KMS-11 (cell line): ENCODE results near the gene SF3B3.

Source experiments
- H2AFZ ChIP-seq: fragments of 200-600 bp; sonication (generic); 2 replicates; pipeline ENCODE4 v1.6.1; 2016; ENCODE audit warnings: antibody characterized with exemption, mixed run types, low read depth
- H3K27ac ChIP-seq: fragments of 200-600 bp; sonication (generic); 2 replicates; pipeline ENCODE4 v1.6.1; 2016; ENCODE audit warnings: mild to moderate bottlenecking, mixed run types
- H3K27me3 ChIP-seq: fragments of 200-600 bp; sonication (generic); 2 replicates; pipeline ENCODE4 v1.6.1; 2017; ENCODE audit warnings: mild to moderate bottlenecking, low read depth, mixed run types, moderate library complexity; ENCODE audit not compliant: insufficient read depth
- H3K36me3 ChIP-seq: fragments of 200-600 bp; sonication (generic); 2 replicates; pipeline ENCODE4 v1.6.1; 2017; ENCODE audit warnings: mild to moderate bottlenecking, mixed run types; ENCODE audit not compliant: insufficient read depth
- H3K4me1 ChIP-seq: fragments of 200-600 bp; sonication (generic); 2 replicates; pipeline ENCODE4 v1.6.1; 2016; ENCODE audit warnings: mild to moderate bottlenecking, low read depth, mixed run types; ENCODE audit not compliant: poor library complexity, severe bottlenecking
- H3K4me2 ChIP-seq: fragments of 200-600 bp; sonication (generic); 2 replicates; pipeline ENCODE4 v1.7.0; 2016; ENCODE audit warnings: mild to moderate bottlenecking, mixed run types
- H3K4me3 ChIP-seq: fragments of 200-600 bp; sonication (generic); IDR thresholded peaks from 2 replicates; pipeline ENCODE4 v1.6.1; 2017; ENCODE audit warnings: low read depth, low read length, mixed read lengths; ENCODE audit not compliant: insufficient read depth
- H3K79me2 ChIP-seq: fragments of 200-600 bp; sonication (generic); 2 replicates; pipeline ENCODE4 v1.6.1; 2016; ENCODE audit warnings: low read depth, mixed run types; ENCODE audit not compliant: insufficient read depth
- H3K9ac ChIP-seq: fragments of 200-600 bp; sonication (generic); 2 replicates; pipeline ENCODE4 v1.6.1; 2016; ENCODE audit warnings: mild to moderate bottlenecking, mixed run types
- H4K20me1 ChIP-seq: fragments of 200-600 bp; sonication (generic); 2 replicates; pipeline ENCODE4 v1.6.1; 2016; ENCODE audit warnings: mild to moderate bottlenecking, mixed run types; ENCODE audit not compliant: insufficient read depth
- TF ChIP-seq, protein P1 (sequence below): fragments of 200-600 bp; sonication (generic); conservative IDR thresholded peaks from 2 replicates; pipeline ENCODE4 v1.6.1; 2017; ENCODE audit warnings: low read depth, mild to moderate bottlenecking, antibody characterized with exemption, low read length, moderate library complexity, mixed read lengths

SF3B3 gene

DNA sequence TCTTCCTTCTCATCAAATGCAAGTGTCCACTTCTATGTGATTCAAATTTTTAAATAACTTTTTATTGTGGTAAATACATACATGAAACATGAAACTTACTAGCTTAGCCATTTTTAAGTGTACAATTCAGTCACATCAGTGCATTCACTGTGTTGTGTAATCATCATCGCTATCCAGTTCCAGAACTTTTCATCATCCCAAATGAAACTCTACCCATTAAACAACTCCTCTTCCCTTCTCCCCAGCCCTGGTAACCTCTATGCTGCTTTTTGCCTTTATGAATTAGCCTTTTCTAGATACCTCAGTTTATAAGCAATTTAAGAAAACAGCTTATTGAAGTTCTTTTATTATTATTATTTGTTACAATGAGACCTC, 81.7 kb downstream of the SF3B3 start:
- TF ChIP-seq, protein P1, sequence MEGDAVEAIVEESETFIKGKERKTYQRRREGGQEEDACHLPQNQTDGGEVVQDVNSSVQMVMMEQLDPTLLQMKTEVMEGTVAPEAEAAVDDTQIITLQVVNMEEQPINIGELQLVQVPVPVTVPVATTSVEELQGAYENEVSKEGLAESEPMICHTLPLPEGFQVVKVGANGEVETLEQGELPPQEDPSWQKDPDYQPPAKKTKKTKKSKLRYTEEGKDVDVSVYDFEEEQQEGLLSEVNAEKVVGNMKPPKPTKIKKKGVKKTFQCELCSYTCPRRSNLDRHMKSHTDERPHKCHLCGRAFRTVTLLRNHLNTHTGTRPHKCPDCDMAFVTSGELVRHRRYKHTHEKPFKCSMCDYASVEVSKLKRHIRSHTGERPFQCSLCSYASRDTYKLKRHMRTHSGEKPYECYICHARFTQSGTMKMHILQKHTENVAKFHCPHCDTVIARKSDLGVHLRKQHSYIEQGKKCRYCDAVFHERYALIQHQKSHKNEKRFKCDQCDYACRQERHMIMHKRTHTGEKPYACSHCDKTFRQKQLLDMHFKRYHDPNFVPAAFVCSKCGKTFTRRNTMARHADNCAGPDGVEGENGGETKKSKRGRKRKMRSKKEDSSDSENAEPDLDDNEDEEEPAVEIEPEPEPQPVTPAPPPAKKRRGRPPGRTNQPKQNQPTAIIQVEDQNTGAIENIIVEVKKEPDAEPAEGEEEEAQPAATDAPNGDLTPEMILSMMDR = no peak
- Histone ChIP-seq H3K27me3 (no peaks in the 10 kb centered on the region), H3K4me2 (no peak overlapping the region)

GRCh38 chr16:70608521-70608920, 84.9 kb downstream of the SF3B3 start:
- Histone ChIP-seq H3K4me2 (no peak overlapping the region), H3K79me2 (no peaks in the 10 kb centered on the region), H3K27ac (no peak overlapping the region), H3K36me3 (no peaks in the 10 kb centered on the region), H3K9ac (no peak overlapping the region), H3K4me1 (no peaks in the 10 kb centered on the region), H3K4me3 (no peak overlapping the region), H3K27me3 (no peaks in the 10 kb centered on the region), H4K20me1 (no peaks in the 10 kb centered on the region), H2AFZ (no peak overlapping the region)
- TF ChIP-seq, protein P1 = no peak

More for the DNA sequence above, 81.7 kb downstream of the SF3B3 start:
- no peaks in the 10 kb centered on the region for H4K20me1 ChIP-seq
- no peak overlapping the region for H3K27ac ChIP-seq
- H2AFZ ChIP-seq = no peak overlapping the region
- H3K4me3 ChIP-seq = no peak overlapping the region
- no peaks in the 10 kb centered on the region for H3K36me3 ChIP-seq
- no peaks in the 10 kb centered on the region for H3K79me2 ChIP-seq
- H3K9ac ChIP-seq = no peak overlapping the region
- H3K4me1 ChIP-seq = no peaks in the 10 kb centered on the region

- Histone ChIP-seq H3K4me1 (peaks cover 7% of the 10 kb centered on the region), H2AFZ (no peak overlapping the region), H3K9ac (no peak overlapping the region), H3K79me2 (no peaks in the 10 kb centered on the region), H3K4me3 (no peak overlapping the region), H3K4me2 (no peak overlapping the region), H4K20me1 (no peaks in the 10 kb centered on the region), H3K27ac (no peak overlapping the region), H3K36me3 (no peaks in the 10 kb centered on the region), H3K27me3 (no peaks in the 10 kb centered on the region)
- TF ChIP-seq, protein P1 = no peak
Observed at GRCh38 chr16:70610273-70611223, 86.9 kb downstream of the SF3B3 start.

DNA sequence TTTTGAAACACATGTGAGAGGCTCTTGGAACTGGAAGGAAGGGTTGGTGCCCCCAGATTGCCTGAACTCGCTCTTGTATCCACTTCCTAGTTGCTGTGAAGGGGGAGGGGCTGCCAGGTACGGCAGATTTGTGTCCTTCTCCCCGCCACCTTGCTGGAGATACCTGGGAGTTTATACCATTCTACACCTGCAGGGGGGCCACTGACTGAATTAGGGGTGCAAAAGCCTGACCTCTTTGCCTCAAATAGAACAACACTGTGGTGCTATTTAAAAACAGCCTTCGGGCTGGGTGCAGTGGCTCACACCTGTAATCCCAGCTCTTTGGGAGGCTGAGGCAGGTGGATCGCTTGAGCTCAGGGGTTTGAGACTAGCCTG, 87.6 kb downstream of the SF3B3 start:
- Histone ChIP-seq H3K9ac (no peak overlapping the region), H3K4me2 (no peak overlapping the region), H3K36me3 (no peaks in the 10 kb centered on the region), H4K20me1 (no peaks in the 10 kb centered on the region), H3K79me2 (no peaks in the 10 kb centered on the region), H3K27ac (no peak overlapping the region), H3K27me3 (no peaks in the 10 kb centered on the region), H2AFZ (no peak overlapping the region), H3K4me1 (peaks cover 7% of the 10 kb centered on the region), H3K4me3 (no peak overlapping the region)
- TF ChIP-seq, protein P1 = 0 out of 2 replicates have a peak, but pooled peaks have one; percentile 15
